Stimulated activated CD4-positive, alpha-beta T cell treated with anti-CD3 and anti-CD28 coated beads, TNF-alpha, amount 100 ng/mL, for 1 hour (primary cell): ENCODE data around the gene SCGB1D4.
"Not testable (repeated sequence)": the region's sequence is repeated elsewhere in the genome, so short reads cannot be mapped to it uniquely, and the experiment has no call there.

Experiments used
- DNase-seq, 3 donors: peaks; one replicate each; pipeline ENCODE4 v3.0.0-alpha.2; 2020; ENCODE audit warnings: low read depth in 3 of 3, low spot score in 1 of 3

SCGB1D4 gene

GRCh38 chr11:62298975-62299374 lies at the start of gene SCGB1D4:
Gene SCGB1D4 (minus strand): TSS chr11:62299075. CDS start chr11:62299010, 65 bp downstream.
- DNase-seq, result no peak

- DNase-seq, result no peak
Measured at GRCh38 chr11:62345861-62346260, 47.0 kb upstream of the SCGB1D4 start.

GRCh38 chr11:62344210-62344609 lies 45.3 kb upstream of the SCGB1D4 start:
- DNase-seq, result no peak

- DNase-seq, result not testable (repeated sequence)
Measured at GRCh38 chr11:62343646-62344190, 44.8 kb upstream of the SCGB1D4 start.

GRCh38 chr11:62341588-62341987 lies 42.7 kb upstream of the SCGB1D4 start:
- DNase-seq, result no peak

GRCh38 chr11:62340269-62340901 lies 41.5 kb upstream of the SCGB1D4 start:
- peak; percentile 7 to 21 (median 16) for DNase-seq

- DNase-seq, result no peak
Measured at GRCh38 chr11:62338218-62338617, 39.3 kb upstream of the SCGB1D4 start.

- DNase-seq, result peak; percentile 33 to 66 (median 56)
Measured at GRCh38 chr11:62337303-62338181, 38.7 kb upstream of the SCGB1D4 start, which contains the start of gene ASRGL1. Gene ASRGL1 (plus strand): TSS chr11:62337448. CDS start chr11:62337978, 530 bp downstream.

- DNase-seq, result not testable (repeated sequence)
Measured at GRCh38 chr11:62336949-62337302, 38.1 kb upstream of the SCGB1D4 start.

- no peak for DNase-seq
Measured at GRCh38 chr11:62333768-62334167, 34.9 kb upstream of the SCGB1D4 start.

- DNase-seq, result not testable (repeated sequence)
Measured at GRCh38 chr11:62331264-62331663, 32.4 kb upstream of the SCGB1D4 start.

- DNase-seq, result not testable (repeated sequence)
Measured at GRCh38 chr11:62327541-62327940, 28.7 kb upstream of the SCGB1D4 start.

- DNase-seq, result not testable (repeated sequence)
Measured at GRCh38 chr11:62326719-62327118, 27.8 kb upstream of the SCGB1D4 start.

- DNase-seq, result not testable (repeated sequence)
Measured at GRCh38 chr11:62325781-62326180, 26.9 kb upstream of the SCGB1D4 start.

- DNase-seq, result peak in 1 of 3 donors; percentile 48
Measured at GRCh38 chr11:62324731-62325556, 26.1 kb upstream of the SCGB1D4 start.

- DNase-seq, result no peak
Measured at GRCh38 chr11:62322524-62322923, 23.6 kb upstream of the SCGB1D4 start.

- DNase-seq, result no peak
Measured at GRCh38 chr11:62315431-62315830, 16.6 kb upstream of the SCGB1D4 start.

GRCh38 chr11:62309991-62310390 lies 11.1 kb upstream of the SCGB1D4 start:
- DNase-seq, result no peak

- DNase-seq, result no peak
Measured at GRCh38 chr11:62307950-62308349, 9.1 kb upstream of the SCGB1D4 start.

GRCh38 chr11:62306227-62306626 lies 7.4 kb upstream of the SCGB1D4 start:
- no peak for DNase-seq

GRCh38 chr11:62295504-62295903 lies 3.4 kb downstream of the SCGB1D4 start:
- no peak for DNase-seq
